PC-9 (cell line): ENCODE data around the gene PHLPP1.

ENCODE experiments used
- EZH2 ChIP-seq: fragments of 200-600 bp; sonication (generic); IDR thresholded peaks from 2 replicates; pipeline ENCODE4 v1.8.0; 2017; ENCODE audit warnings: antibody characterized with exemption, low read depth
- TF ChIP-seq, protein P1 (sequence below): fragments of 200-600 bp; sonication (generic); conservative IDR thresholded peaks from 2 replicates; pipeline ENCODE4 v1.6.1; 2017; ENCODE audit warnings: mixed run types, antibody characterized with exemption, mild to moderate bottlenecking, moderate library complexity

DNA sequence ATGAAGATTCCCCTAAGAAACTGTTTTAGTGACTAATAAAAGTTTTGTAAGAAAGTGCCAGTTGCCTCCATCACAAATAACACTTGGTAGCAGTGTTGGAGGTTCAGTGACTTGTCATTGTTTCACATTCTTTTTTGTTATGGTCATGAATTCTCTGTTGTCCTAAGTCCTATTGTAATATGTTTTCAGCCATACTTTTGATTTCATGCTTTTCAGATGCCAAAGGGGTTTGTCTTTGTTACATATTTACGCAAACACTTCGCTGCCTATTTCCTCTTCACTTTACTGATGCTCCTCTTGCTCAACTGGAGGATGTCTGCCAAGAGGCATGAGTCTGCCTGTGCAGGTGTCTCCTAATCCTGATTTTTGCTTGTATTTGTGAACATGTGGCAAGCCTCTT is 66.6 kb downstream of the PHLPP1 start:
- TF ChIP-seq EZH2: no peak
- TF ChIP-seq, protein P1, sequence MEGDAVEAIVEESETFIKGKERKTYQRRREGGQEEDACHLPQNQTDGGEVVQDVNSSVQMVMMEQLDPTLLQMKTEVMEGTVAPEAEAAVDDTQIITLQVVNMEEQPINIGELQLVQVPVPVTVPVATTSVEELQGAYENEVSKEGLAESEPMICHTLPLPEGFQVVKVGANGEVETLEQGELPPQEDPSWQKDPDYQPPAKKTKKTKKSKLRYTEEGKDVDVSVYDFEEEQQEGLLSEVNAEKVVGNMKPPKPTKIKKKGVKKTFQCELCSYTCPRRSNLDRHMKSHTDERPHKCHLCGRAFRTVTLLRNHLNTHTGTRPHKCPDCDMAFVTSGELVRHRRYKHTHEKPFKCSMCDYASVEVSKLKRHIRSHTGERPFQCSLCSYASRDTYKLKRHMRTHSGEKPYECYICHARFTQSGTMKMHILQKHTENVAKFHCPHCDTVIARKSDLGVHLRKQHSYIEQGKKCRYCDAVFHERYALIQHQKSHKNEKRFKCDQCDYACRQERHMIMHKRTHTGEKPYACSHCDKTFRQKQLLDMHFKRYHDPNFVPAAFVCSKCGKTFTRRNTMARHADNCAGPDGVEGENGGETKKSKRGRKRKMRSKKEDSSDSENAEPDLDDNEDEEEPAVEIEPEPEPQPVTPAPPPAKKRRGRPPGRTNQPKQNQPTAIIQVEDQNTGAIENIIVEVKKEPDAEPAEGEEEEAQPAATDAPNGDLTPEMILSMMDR: no peak
